Ascending aorta (tissue), 2 donors: ENCODE measurements around the gene FOXA2. TPM values are rescaled to one million over a fixed set of nuclear protein-coding genes. Genes with fewer than 3 reads are reported as not detected.
"Not testable (repeated sequence)": the region's sequence is repeated elsewhere in the genome, so short reads cannot be mapped to it uniquely, and the experiment has no call there.

Experiments used
- DNase-seq, 2 donors: peaks; one replicate each; pipeline ENCODE4 v3.0.0-alpha.2; 2019; ENCODE audit warnings: low spot score in 2 of 2
- H3K27ac ChIP-seq, 2 donors: fragments of 200-600 bp; sonication (generic); one replicate each; pipeline ENCODE4 v1.5.1; 2016 to 2017; ENCODE audit warnings: mild to moderate bottlenecking in 1 of 2
- H3K27me3 ChIP-seq: fragments of 200-600 bp; sonication (generic); one replicate; pipeline ENCODE4 v1.5.1; 2017
- H3K36me3 ChIP-seq, 2 donors: fragments of 200-600 bp; sonication (generic); one replicate each; pipeline ENCODE4 v1.5.1; 2016
- H3K4me1 ChIP-seq, 2 donors: fragments of 200-600 bp; sonication (generic); one replicate each; pipeline ENCODE4 v1.5.1; 2016 to 2017; ENCODE audit warnings: mild to moderate bottlenecking in 1 of 2
- H3K4me3 ChIP-seq, 2 donors: fragments of 200-600 bp; sonication (generic); one replicate each; pipeline ENCODE4 v1.5.1; 2016 to 2017; ENCODE audit warnings: mild to moderate bottlenecking in 1 of 2
- H3K9me3 ChIP-seq, 2 donors: fragments of 200-600 bp; sonication (generic); one replicate each; pipeline ENCODE4 v1.5.1; 2016
- CTCF ChIP-seq, 3 experiments: fragments of 200-600 bp in 2 of 3; fragments of 450-650 bp in 1 of 3; sonication (generic) in 2 of 3; IDR thresholded peaks; one replicate each; pipeline ENCODE4 v1.5.1; 2016 to 2019; ENCODE audit warnings: antibody characterized with exemption in 3 of 3, mild to moderate bottlenecking in 1 of 3, moderate library complexity in 1 of 3
- intact Hi-C: fragments of 100-400 bp; cut with DNase I; formaldehyde crosslinking; loops from one replicate; pipeline ENCODE4 v1.15.1; 2023
- total RNA-seq: library from RNA; depleted of rRNA; stranded (reverse); fragments of >200 nt; gene quantifications from one replicate; pipeline ENCODE4 v1.1.0, GENCODE V29; 2016

The FOXA2 gene
- total RNA-seq, 1 donor from 2014 or later = not detected

- H3K27ac ChIP-seq = no peak overlapping the region
- intact Hi-C loops = no loop called here
- H3K36me3 ChIP-seq = no peaks in the 10 kb centered on the region
- no peaks in the 10 kb centered on the region for H3K27me3 ChIP-seq
- no peak for DNase-seq
- H3K4me1 ChIP-seq = no peaks in the 10 kb centered on the region
- H3K4me3 ChIP-seq = no peak overlapping the region
- no peaks in the 10 kb centered on the region for H3K9me3 ChIP-seq
- no peak for TF ChIP-seq CTCF (IDR thresholded peaks at IDR 0.05)
Observed at GRCh38 chr20:22611636-22612035, 27.3 kb upstream of the FOXA2 start.

GRCh38 chr20:22607695-22608094 lies 23.3 kb upstream of the FOXA2 start:
- no peaks in the 10 kb centered on the region for H3K36me3 ChIP-seq
- intact Hi-C loops = no loop called here
- H3K27me3 ChIP-seq = no peaks in the 10 kb centered on the region
- no peak for DNase-seq
- H3K9me3 ChIP-seq = no peaks in the 10 kb centered on the region
- TF ChIP-seq CTCF (IDR thresholded peaks at IDR 0.05) = no peak
- H3K4me1 ChIP-seq = no peaks in the 10 kb centered on the region
- H3K27ac ChIP-seq = no peak overlapping the region
- no peak overlapping the region for H3K4me3 ChIP-seq

- DNase-seq = no peak
- Histone ChIP-seq H3K27me3 (no peaks in the 10 kb centered on the region), H3K9me3 (no peaks in the 10 kb centered on the region), H3K36me3 (no peaks in the 10 kb centered on the region), H3K4me1 (no peaks in the 10 kb centered on the region), H3K27ac (no peak overlapping the region), H3K4me3 (no peak overlapping the region)
- no peak for TF ChIP-seq CTCF (IDR thresholded peaks at IDR 0.05)
- intact Hi-C loops = no loop called here
Observed at GRCh38 chr20:22604815-22605214, 20.4 kb upstream of the FOXA2 start.

- Histone ChIP-seq H3K9me3 (no peaks in the 10 kb centered on the region), H3K4me3 (no peak overlapping the region), H3K27me3 (no peaks in the 10 kb centered on the region), H3K4me1 (no peaks in the 10 kb centered on the region), H3K36me3 (no peaks in the 10 kb centered on the region), H3K27ac (no peak overlapping the region)
- DNase-seq = no peak
- intact Hi-C loops = no loop called here
- no peak for TF ChIP-seq CTCF (IDR thresholded peaks at IDR 0.05)
Observed at GRCh38 chr20:22601361-22602141, 17.2 kb upstream of the FOXA2 start.

- H3K9me3 ChIP-seq, DNase-seq, intact Hi-C loops, H3K4me1 ChIP-seq, H3K4me3 ChIP-seq, H3K27ac ChIP-seq, H3K36me3 ChIP-seq, H3K27me3 ChIP-seq: not testable (repeated sequence)
Observed at GRCh38 chr20:22599258-22599657, 14.9 kb upstream of the FOXA2 start.

GRCh38 chr20:22597303-22597702 lies 12.9 kb upstream of the FOXA2 start:
- intact Hi-C loops = no loop called here
- no peak for DNase-seq

More at GRCh38 chr20:22597303-22597702, 12.9 kb upstream of the FOXA2 start:
- Histone ChIP-seq H3K4me3 (no peak overlapping the region), H3K27me3 (no peaks in the 10 kb centered on the region), H3K9me3 (no peaks in the 10 kb centered on the region), H3K4me1 (no peaks in the 10 kb centered on the region), H3K27ac (no peak overlapping the region), H3K36me3 (no peaks in the 10 kb centered on the region)
- no peak for TF ChIP-seq CTCF (IDR thresholded peaks at IDR 0.05)
